Measurements from ENCODE around the gene SUV39H2. TPM values are rescaled to one million over a fixed set of nuclear protein-coding genes. Genes with fewer than 3 reads are reported as not detected.
A peak's percentile ranks its signal among the peaks of the same experiment; 100 is the strongest.
"Not testable (repeated sequence)": the region's sequence is repeated elsewhere in the genome, so short reads cannot be mapped to it uniquely, and the experiment has no call there.

Gene SUV39H2
- total RNA-seq, 5 donors from 2014 or later (not counting 1 experiment from before 2014, with no cell fraction given), result 2.4 to 5.1 (median 3.4) TPM

DNA sequence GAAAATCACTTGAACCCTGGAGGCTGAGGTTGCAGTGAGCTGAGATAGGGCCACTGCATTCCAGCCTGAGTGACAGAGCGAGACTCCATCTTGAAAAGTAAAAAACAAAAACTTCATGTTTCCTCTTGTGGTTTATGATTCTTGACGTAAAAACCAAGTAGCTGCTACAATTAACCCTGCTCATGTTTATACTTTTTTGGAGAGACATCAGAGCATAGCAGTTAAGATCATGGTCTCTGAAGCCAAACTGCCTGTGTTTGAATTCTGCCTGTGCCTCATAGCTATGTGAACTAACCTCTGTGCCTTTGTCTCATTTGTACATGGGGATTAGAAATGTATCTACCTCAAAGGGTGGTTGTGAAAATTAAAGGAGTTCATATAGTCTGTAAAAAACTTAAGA, 27.2 kb downstream of the SUV39H2 start:
- DNase-seq, result peak in 2 of 35 experiments; percentile 23 to 35
- no peaks in the 10 kb centered on the region for H3K27me3 ChIP-seq (replicated peaks in 1 of 2; ENCODE audit: control insufficient read depth in 2 of 2, extremely low read depth in 1 of 2, insufficient read depth in 2 of 2, low read length in 1 of 2)
- Mint-ChIP-seq H3K9me3 (peaks cover 0 to 5% (median 4%) of the 10 kb centered on the region in 3 donors), H3K4me1 (peaks cover 19 to 21% (median 20%) of the 10 kb centered on the region in 3 donors), H3K27me3 (no peaks in the 10 kb centered on the region), H3K27ac (peak overlapping the region; percentile 11 to 70), H3K36me3 (peaks cover 42% of the 10 kb centered on the region), H3K4me3 (no peak overlapping the region)
- POLR2A ChIA-PET, result interaction anchor here (0.6 to 1.1 kb wide), 2 partner anchors 79 to 306 kb away, joined by 3 to 9 read pairs; no protein-coding TSS in a partner anchor
- H3K36me3 ChIP-seq (ENCODE audit: control insufficient read depth in 2 of 2, extremely low read depth in 1 of 2, insufficient read depth in 1 of 2, low read length in 1 of 2), result peaks cover 8 to 29% of the 10 kb centered on the region in 2 donors
- peaks cover 0 to 2% of the 10 kb centered on the region in 2 experiments for H3K4me1 ChIP-seq (ENCODE audit: control insufficient read depth in 1 of 2, extremely low read depth in 1 of 2, insufficient read depth in 2 of 2, low read length in 2 of 2)
- no peak overlapping the region for H3K27ac ChIP-seq (ENCODE audit: low read length)
- WGBS (ENCODE audit: insufficient coverage), result no CpG with 5 or more reads among the region's 2 CpGs
- CTCF ChIA-PET, result interaction anchor here (0.6 to 1.3 kb wide), 5 partner anchors 10 to 602 kb away, joined by 3 to 4 read pairs (median 3); partner anchors contain the start of genes CDNF (in 1 of the 2), DCLRE1C (in 1 of the 2), HSPA14 (in 1 of the 2) and MSANTD7 (in 1 of the 2)
- H3K4me3 ChIP-seq (ENCODE audit: control insufficient read depth in 1 of 2, extremely low read depth in 1 of 2, low read length in 1 of 2), result no peak overlapping the region
- H3K9me3 ChIP-seq, result no peaks in the 10 kb centered on the region
- ATAC-seq (replicated peaks in 1 of 4), result peak; percentile 19 to 87 (median 42)

DNA sequence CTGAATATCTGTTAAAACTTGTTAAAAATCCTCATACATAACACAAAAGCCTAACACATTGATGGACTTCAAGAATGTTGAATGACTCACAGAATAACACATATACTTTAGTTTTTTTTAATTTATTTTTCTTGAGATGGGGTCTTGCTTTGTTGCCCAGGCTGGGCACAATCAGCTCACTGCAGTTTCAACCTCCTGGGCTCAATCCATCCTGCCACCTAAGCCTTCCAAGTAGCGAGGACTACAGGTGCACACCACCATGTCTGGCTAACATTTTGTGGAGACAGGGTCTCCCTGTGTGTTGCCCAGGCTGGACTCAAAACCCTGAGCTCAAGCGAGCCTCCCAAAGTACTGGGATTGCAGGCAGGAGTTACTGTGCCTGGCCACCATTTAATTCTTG, 28.1 kb downstream of the SUV39H2 start:
- peak overlapping the region in 1 of 2 donors; percentile 35 for H3K27ac Mint-ChIP-seq
- no peak overlapping the region for H3K4me3 Mint-ChIP-seq
- no peak overlapping the region for H3K27ac ChIP-seq (ENCODE audit: low read length)
- H3K9me3 Mint-ChIP-seq, result peaks cover 0 to 5% (median 4%) of the 10 kb centered on the region in 3 donors
- no peak for DNase-seq
- no peaks in the 10 kb centered on the region for H3K27me3 Mint-ChIP-seq
- no peak for ATAC-seq (replicated peaks in 1 of 4)
- POLR2A ChIA-PET, result no interaction called here
- peaks cover 20 to 28% (median 23%) of the 10 kb centered on the region in 3 donors for H3K4me1 Mint-ChIP-seq
- WGBS (ENCODE audit: insufficient coverage), result 95% methylated on average over 2 of the region's 2 CpGs
- H3K4me3 ChIP-seq (ENCODE audit: control insufficient read depth in 1 of 2, extremely low read depth in 1 of 2, low read length in 1 of 2), result no peak overlapping the region
- CTCF ChIA-PET, result no interaction called here
- H3K36me3 Mint-ChIP-seq, result peaks cover 50% of the 10 kb centered on the region
- no peaks in the 10 kb centered on the region for H3K9me3 ChIP-seq
- H3K27me3 ChIP-seq (replicated peaks in 1 of 2; ENCODE audit: control insufficient read depth in 2 of 2, extremely low read depth in 1 of 2, insufficient read depth in 2 of 2, low read length in 1 of 2), result no peaks in the 10 kb centered on the region
- peaks cover 0 to 2% of the 10 kb centered on the region in 2 experiments for H3K4me1 ChIP-seq (ENCODE audit: control insufficient read depth in 1 of 2, extremely low read depth in 1 of 2, insufficient read depth in 2 of 2, low read length in 2 of 2)
- peaks cover 8 to 32% of the 10 kb centered on the region in 2 donors for H3K36me3 ChIP-seq (ENCODE audit: control insufficient read depth in 2 of 2, extremely low read depth in 1 of 2, insufficient read depth in 1 of 2, low read length in 1 of 2)

DNA sequence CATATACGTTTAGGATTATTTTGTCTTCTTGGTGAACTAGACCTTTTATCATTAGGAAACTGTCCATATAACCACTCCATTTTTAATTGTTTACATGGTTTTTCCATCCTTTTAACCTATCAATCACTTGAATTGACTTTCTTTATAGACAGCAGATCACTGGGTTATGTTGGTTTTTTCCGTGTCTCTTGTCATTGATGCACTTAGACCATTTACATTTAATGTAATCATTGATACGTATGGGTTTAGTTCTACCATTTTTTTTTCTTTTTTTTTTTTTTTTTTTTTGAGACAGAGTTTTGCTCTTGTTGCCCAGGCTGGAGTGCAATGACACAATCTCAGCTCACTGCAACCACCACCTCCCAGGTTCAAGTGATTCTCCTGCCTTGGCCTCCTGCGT, 28.9 kb downstream of the SUV39H2 start:
- POLR2A ChIA-PET; H3K9me3 ChIP-seq; H3K27ac Mint-ChIP-seq; H3K4me3 ChIP-seq (ENCODE audit: control insufficient read depth in 1 of 2, extremely low read depth in 1 of 2, low read length in 1 of 2); H3K9me3 Mint-ChIP-seq; ATAC-seq (replicated peaks in 1 of 4); H3K4me1 ChIP-seq (ENCODE audit: control insufficient read depth in 1 of 2, extremely low read depth in 1 of 2, insufficient read depth in 2 of 2, low read length in 2 of 2); H3K27me3 ChIP-seq (replicated peaks in 1 of 2; ENCODE audit: control insufficient read depth in 2 of 2, extremely low read depth in 1 of 2, insufficient read depth in 2 of 2, low read length in 1 of 2); CTCF ChIA-PET; DNase-seq; H3K27ac ChIP-seq (ENCODE audit: low read length); H3K27me3 Mint-ChIP-seq; H3K4me3 Mint-ChIP-seq: not testable (repeated sequence)
- peaks cover 8 to 32% of the 10 kb centered on the region in 2 donors for H3K36me3 ChIP-seq (ENCODE audit: control insufficient read depth in 2 of 2, extremely low read depth in 1 of 2, insufficient read depth in 1 of 2, low read length in 1 of 2)
- WGBS (ENCODE audit: insufficient coverage), result 100% methylated on average over 1 of the region's 4 CpGs
- Mint-ChIP-seq H3K4me1 (peaks cover 20 to 29% (median 23%) of the 10 kb centered on the region in 3 donors), H3K36me3 (peaks cover 54% of the 10 kb centered on the region)

DNA sequence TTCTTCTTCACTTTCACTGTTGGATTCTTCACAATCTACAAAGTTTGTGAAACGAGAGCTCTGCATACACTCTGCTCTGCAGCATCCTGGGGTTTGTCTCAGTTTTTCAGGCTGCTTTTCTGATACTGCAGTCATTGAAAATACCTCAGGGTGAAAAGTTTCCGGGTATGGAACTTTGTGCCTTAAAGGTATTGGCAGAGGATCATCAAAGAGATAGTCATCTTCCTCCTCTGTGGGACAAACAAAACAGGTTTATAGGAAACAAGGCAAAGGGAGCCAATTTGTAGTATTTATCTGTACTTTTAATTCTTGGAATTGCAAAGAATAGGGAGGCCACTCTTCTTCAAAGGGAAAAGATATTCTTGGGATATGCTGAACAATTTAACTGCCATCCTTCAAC, 30.4 kb downstream of the SUV39H2 start:
- CTCF ChIA-PET, result no interaction called here
- peaks cover 20 to 29% (median 23%) of the 10 kb centered on the region in 3 donors for H3K4me1 Mint-ChIP-seq
- peaks cover 0 to 2% of the 10 kb centered on the region in 2 experiments for H3K4me1 ChIP-seq (ENCODE audit: control insufficient read depth in 1 of 2, extremely low read depth in 1 of 2, insufficient read depth in 2 of 2, low read length in 2 of 2)
- H3K27me3 Mint-ChIP-seq, result no peaks in the 10 kb centered on the region
- 91% methylated on average over 1 of the region's 2 CpGs for WGBS (ENCODE audit: insufficient coverage)
- DNase-seq (no peak), ATAC-seq (replicated peaks in 1 of 4) (no peak)
- H3K27ac Mint-ChIP-seq, result no peak overlapping the region
- peaks cover 66% of the 10 kb centered on the region for H3K36me3 Mint-ChIP-seq
- H3K27ac ChIP-seq (ENCODE audit: low read length), result no peak overlapping the region
- no peak overlapping the region for H3K4me3 Mint-ChIP-seq
- H3K36me3 ChIP-seq (ENCODE audit: control insufficient read depth in 2 of 2, extremely low read depth in 1 of 2, insufficient read depth in 1 of 2, low read length in 1 of 2), result peaks cover 8 to 35% of the 10 kb centered on the region in 2 donors
- peaks cover 0 to 5% (median 4%) of the 10 kb centered on the region in 3 donors for H3K9me3 Mint-ChIP-seq
- H3K9me3 ChIP-seq, result no peaks in the 10 kb centered on the region
- H3K4me3 ChIP-seq (ENCODE audit: control insufficient read depth in 1 of 2, extremely low read depth in 1 of 2, low read length in 1 of 2), result no peak overlapping the region
- POLR2A ChIA-PET, result no interaction called here
- H3K27me3 ChIP-seq (replicated peaks in 1 of 2; ENCODE audit: control insufficient read depth in 2 of 2, extremely low read depth in 1 of 2, insufficient read depth in 2 of 2, low read length in 1 of 2), result no peaks in the 10 kb centered on the region

DNA sequence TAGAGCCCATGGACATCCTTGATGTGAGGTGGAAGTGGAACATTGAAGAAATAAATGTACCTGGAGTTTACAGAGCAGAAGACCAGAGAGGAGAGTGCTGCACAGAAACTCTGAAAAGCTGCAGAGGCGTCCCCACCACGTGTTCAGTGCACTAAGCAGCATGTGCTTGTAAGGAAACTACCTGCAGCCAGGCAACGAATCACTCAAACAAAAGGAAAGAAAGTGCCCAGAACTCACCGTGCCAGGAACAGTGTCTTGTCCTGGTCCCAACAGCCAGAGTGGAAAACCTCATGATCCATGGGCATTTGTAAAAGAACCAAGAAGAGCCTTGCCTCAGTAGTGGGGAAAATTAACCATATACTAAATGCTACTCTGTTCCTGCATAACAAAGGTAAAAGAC, 32.3 kb downstream of the SUV39H2 start:
- ChIA-PET POLR2A (no interaction called here), CTCF (no interaction called here)
- peak overlapping the region in 1 of 2 donors; percentile 66 for H3K27ac Mint-ChIP-seq
- H3K9me3 ChIP-seq, result no peaks in the 10 kb centered on the region
- H3K27me3 ChIP-seq (replicated peaks in 1 of 2; ENCODE audit: control insufficient read depth in 2 of 2, extremely low read depth in 1 of 2, insufficient read depth in 2 of 2, low read length in 1 of 2), result no peaks in the 10 kb centered on the region
- 76% methylated on average over 4 of the region's 4 CpGs for WGBS (ENCODE audit: insufficient coverage)
- H3K4me3 ChIP-seq (ENCODE audit: control insufficient read depth in 1 of 2, extremely low read depth in 1 of 2, low read length in 1 of 2), result no peak overlapping the region
- peaks cover 79% of the 10 kb centered on the region for H3K36me3 Mint-ChIP-seq
- DNase-seq, result no peak
- H3K4me3 Mint-ChIP-seq, result no peak overlapping the region
- H3K36me3 ChIP-seq (ENCODE audit: control insufficient read depth in 2 of 2, extremely low read depth in 1 of 2, insufficient read depth in 1 of 2, low read length in 1 of 2), result peaks cover 8 to 43% of the 10 kb centered on the region in 2 donors
- no peak for ATAC-seq (replicated peaks in 1 of 4)
- H3K4me1 Mint-ChIP-seq, result peaks cover 19 to 36% (median 19%) of the 10 kb centered on the region in 3 donors
- H3K27ac ChIP-seq (ENCODE audit: low read length), result no peak overlapping the region
- H3K4me1 ChIP-seq (ENCODE audit: control insufficient read depth in 1 of 2, extremely low read depth in 1 of 2, insufficient read depth in 2 of 2, low read length in 2 of 2), result peaks cover 0 to under 1% of the 10 kb centered on the region in 2 experiments
- peaks cover 0 to 5% (median 4%) of the 10 kb centered on the region in 3 donors for H3K9me3 Mint-ChIP-seq
- no peaks in the 10 kb centered on the region for H3K27me3 Mint-ChIP-seq

DNA sequence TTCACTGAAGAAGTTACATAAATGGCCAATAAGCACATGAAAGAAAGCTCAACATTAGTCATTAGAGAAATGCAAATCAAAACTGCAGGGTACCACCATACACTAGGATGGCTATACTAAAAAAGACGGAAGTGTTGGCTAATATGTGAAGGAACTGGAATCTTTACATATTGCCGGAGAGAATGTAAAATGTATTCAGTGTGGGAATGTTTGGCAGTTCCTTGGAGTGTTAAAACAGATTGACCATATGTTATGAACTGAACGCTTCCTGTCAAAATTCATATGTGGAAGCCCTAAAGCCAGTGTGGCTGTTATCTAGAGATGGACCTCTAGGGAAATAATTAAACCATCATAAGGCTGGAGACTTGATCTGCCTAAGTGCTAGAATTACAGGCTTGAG, 33.1 kb downstream of the SUV39H2 start:
- H3K36me3 ChIP-seq (ENCODE audit: control insufficient read depth in 2 of 2, extremely low read depth in 1 of 2, insufficient read depth in 1 of 2, low read length in 1 of 2), result peaks cover 7 to 46% of the 10 kb centered on the region in 2 donors
- Mint-ChIP-seq H3K27ac (no peak overlapping the region), H3K27me3 (no peaks in the 10 kb centered on the region), H3K4me3 (no peak overlapping the region), H3K4me1 (peaks cover 20 to 35% (median 20%) of the 10 kb centered on the region in 3 donors), H3K9me3 (peaks cover 0 to 9% (median 8%) of the 10 kb centered on the region in 3 donors), H3K36me3 (peaks cover 85% of the 10 kb centered on the region)
- ATAC-seq (replicated peaks in 1 of 4), result no peak
- no peak overlapping the region for H3K4me3 ChIP-seq (ENCODE audit: control insufficient read depth in 1 of 2, extremely low read depth in 1 of 2, low read length in 1 of 2)
- no peak for DNase-seq
- no peaks in the 10 kb centered on the region for H3K27me3 ChIP-seq (replicated peaks in 1 of 2; ENCODE audit: control insufficient read depth in 2 of 2, extremely low read depth in 1 of 2, insufficient read depth in 2 of 2, low read length in 1 of 2)
- 100% methylated on average over 2 of the region's 3 CpGs for WGBS (ENCODE audit: insufficient coverage)
- no peak overlapping the region for H3K27ac ChIP-seq (ENCODE audit: low read length)
- ChIA-PET CTCF (no interaction called here), POLR2A (no interaction called here)
- H3K4me1 ChIP-seq (ENCODE audit: control insufficient read depth in 1 of 2, extremely low read depth in 1 of 2, insufficient read depth in 2 of 2, low read length in 2 of 2), result no peaks in the 10 kb centered on the region
- H3K9me3 ChIP-seq, result peaks cover 3% of the 10 kb centered on the region

Measured in T-cell (primary cell).